ENCODE data around the gene LRRTM1.

Gene LRRTM1

DNA sequence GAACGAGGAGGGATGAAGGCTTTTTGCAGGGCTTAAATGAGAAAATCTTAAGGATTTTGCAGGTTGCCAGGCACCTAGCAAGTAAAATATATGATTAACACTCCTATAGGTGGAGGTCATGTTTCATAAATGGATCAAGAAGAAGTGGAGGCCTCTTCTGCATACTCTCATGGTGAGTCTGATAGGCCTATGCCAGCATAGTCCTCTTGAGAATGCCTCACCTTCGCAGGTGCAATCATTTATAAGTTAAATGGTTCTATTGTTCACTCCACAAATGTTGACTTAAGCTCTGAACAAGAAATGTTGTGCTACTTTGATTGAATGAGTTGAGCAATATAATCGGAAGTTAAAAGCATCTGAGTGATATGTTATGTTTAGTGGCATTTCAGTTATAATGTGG, 12.1 kb downstream of the LRRTM1 start:
- H3K4me3 ChIP-seq (ENCODE audit: low read depth, low read length) = no peak overlapping the region
- TF ChIP-seq, protein P1, sequence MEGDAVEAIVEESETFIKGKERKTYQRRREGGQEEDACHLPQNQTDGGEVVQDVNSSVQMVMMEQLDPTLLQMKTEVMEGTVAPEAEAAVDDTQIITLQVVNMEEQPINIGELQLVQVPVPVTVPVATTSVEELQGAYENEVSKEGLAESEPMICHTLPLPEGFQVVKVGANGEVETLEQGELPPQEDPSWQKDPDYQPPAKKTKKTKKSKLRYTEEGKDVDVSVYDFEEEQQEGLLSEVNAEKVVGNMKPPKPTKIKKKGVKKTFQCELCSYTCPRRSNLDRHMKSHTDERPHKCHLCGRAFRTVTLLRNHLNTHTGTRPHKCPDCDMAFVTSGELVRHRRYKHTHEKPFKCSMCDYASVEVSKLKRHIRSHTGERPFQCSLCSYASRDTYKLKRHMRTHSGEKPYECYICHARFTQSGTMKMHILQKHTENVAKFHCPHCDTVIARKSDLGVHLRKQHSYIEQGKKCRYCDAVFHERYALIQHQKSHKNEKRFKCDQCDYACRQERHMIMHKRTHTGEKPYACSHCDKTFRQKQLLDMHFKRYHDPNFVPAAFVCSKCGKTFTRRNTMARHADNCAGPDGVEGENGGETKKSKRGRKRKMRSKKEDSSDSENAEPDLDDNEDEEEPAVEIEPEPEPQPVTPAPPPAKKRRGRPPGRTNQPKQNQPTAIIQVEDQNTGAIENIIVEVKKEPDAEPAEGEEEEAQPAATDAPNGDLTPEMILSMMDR (IDR thresholded peaks at IDR 0.05; ENCODE audit: low read depth, low read length, missing control alignments) = no peak
- DNase-seq (ENCODE audit: low read depth) = no peak

- no peak overlapping the region for H3K4me3 ChIP-seq (ENCODE audit: low read depth, low read length)
- TF ChIP-seq, protein P1 (IDR thresholded peaks at IDR 0.05; ENCODE audit: low read depth, low read length, missing control alignments) = no peak
- DNase-seq (ENCODE audit: low read depth) = no peak
Measured at GRCh38 chr2:80291656-80292055, 12.9 kb downstream of the LRRTM1 start.

- H3K4me3 ChIP-seq (ENCODE audit: low read depth, low read length) = no peak overlapping the region
- DNase-seq (ENCODE audit: low read depth) = no peak
- TF ChIP-seq, protein P1 (IDR thresholded peaks at IDR 0.05; ENCODE audit: low read depth, low read length, missing control alignments) = no peak
Measured at GRCh38 chr2:80288576-80288975, 16.0 kb downstream of the LRRTM1 start.

GRCh38 chr2:80281049-80281448, 23.5 kb downstream of the LRRTM1 start:
- H3K4me3 ChIP-seq (ENCODE audit: low read depth, low read length) = no peak overlapping the region
- TF ChIP-seq, protein P1 (IDR thresholded peaks at IDR 0.05; ENCODE audit: low read depth, low read length, missing control alignments) = no peak
- DNase-seq (ENCODE audit: low read depth) = no peak

GRCh38 chr2:80280598-80280997, 24.0 kb downstream of the LRRTM1 start:
- no peak overlapping the region for H3K4me3 ChIP-seq (ENCODE audit: low read depth, low read length)
- no peak for DNase-seq (ENCODE audit: low read depth)
- TF ChIP-seq, protein P1 (IDR thresholded peaks at IDR 0.05; ENCODE audit: low read depth, low read length, missing control alignments) = no peak

DNA sequence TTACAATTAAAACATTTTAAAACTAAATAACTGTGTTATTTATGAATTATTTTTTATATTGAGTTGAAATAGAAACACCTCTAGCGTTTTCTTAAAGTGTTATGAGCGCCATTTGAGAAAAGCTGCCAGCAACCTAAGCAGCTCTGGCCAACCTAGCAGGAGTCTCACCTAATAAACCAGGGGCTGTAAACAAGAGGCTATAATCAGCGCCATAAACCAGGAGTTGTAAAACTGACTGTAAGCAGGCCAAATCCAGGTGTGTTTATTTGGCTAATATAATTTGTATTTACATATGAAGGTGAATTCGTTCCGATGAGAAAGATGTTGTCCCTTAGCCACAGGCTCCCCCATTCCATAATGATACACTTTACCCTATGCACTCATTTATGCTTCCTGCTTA, 34.7 kb downstream of the LRRTM1 start:
- H3K4me3 ChIP-seq (ENCODE audit: low read depth, low read length) = no peak overlapping the region
- TF ChIP-seq, protein P1 (IDR thresholded peaks at IDR 0.05; ENCODE audit: low read depth, low read length, missing control alignments) = no peak
- DNase-seq (ENCODE audit: low read depth) = no peak

DNA sequence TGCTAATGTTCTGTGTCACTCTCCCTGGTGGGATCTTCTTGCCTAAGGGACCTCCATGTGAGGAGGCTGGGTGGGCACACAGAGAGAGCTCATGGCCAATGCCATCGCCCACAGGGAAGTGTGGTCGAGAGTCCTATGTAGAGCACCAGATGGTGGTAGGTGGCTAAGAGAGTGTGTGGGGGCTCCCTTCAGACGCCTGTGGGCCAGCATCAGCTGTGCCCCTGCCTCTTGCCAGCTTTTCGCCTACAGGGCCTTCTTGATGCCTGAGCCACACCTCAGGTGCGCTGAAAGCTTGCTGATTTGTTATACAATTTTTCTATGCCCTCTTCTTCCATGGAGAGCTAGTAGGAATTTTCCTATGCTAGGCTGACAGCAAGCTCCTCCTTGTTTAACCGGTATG, 38.3 kb downstream of the LRRTM1 start:
- no peak for DNase-seq (ENCODE audit: low read depth)
- TF ChIP-seq, protein P1 (IDR thresholded peaks at IDR 0.05; ENCODE audit: low read depth, low read length, missing control alignments) = no peak
- no peak overlapping the region for H3K4me3 ChIP-seq (ENCODE audit: low read depth, low read length)
